Stimulated activated effector memory CD8-positive, alpha-beta T cell treated with anti-CD3 and anti-CD28 coated beads, Interleukin-12 subunit alpha, Interleukin-12 subunit beta, amount 100 ng/mL, for 72 hours (primary cell): Measurements from ENCODE around the gene ATP5ME.

ENCODE experiments used
- ATAC-seq: fragments of 150-1000 bp; cut with Tn5 transposase; 2 replicates; pipeline ENCODE4 v1.10.0; 2021
- DNase-seq, 2 donors: peaks; one replicate each; pipeline ENCODE4 v3.0.0; 2021 to 2022; ENCODE audit warnings: low spot score in 2 of 2
- H3K27ac Mint-ChIP-seq: one replicate; pipeline ENCODE4 v1.8.0; 2022; ENCODE audit warnings: mild to moderate bottlenecking, mixed read lengths
- H3K36me3 Mint-ChIP-seq: one replicate; pipeline ENCODE4 v1.8.0; 2022; ENCODE audit warnings: mild to moderate bottlenecking, mixed read lengths
- H3K4me1 Mint-ChIP-seq: one replicate; pipeline ENCODE4 v1.8.0; 2022; ENCODE audit warnings: mixed read lengths
- H3K4me3 Mint-ChIP-seq: one replicate; pipeline ENCODE4 v1.8.0; 2022; ENCODE audit warnings: mild to moderate bottlenecking, mixed read lengths
- H3K9me3 Mint-ChIP-seq: one replicate; pipeline ENCODE4 v1.8.0; 2022; ENCODE audit warnings: mixed read lengths

The ATP5ME gene

GRCh38 chr4:658681-659667 lies 15.1 kb downstream of the ATP5ME start:
- Mint-ChIP-seq H3K27ac (no peak overlapping the region), H3K9me3 (no peaks in the 10 kb centered on the region), H3K4me3 (no peak overlapping the region), H3K4me1 (peaks cover 8% of the 10 kb centered on the region), H3K36me3 (no peaks in the 10 kb centered on the region)
- ATAC-seq, result no peak
- DNase-seq, result no peak

DNA sequence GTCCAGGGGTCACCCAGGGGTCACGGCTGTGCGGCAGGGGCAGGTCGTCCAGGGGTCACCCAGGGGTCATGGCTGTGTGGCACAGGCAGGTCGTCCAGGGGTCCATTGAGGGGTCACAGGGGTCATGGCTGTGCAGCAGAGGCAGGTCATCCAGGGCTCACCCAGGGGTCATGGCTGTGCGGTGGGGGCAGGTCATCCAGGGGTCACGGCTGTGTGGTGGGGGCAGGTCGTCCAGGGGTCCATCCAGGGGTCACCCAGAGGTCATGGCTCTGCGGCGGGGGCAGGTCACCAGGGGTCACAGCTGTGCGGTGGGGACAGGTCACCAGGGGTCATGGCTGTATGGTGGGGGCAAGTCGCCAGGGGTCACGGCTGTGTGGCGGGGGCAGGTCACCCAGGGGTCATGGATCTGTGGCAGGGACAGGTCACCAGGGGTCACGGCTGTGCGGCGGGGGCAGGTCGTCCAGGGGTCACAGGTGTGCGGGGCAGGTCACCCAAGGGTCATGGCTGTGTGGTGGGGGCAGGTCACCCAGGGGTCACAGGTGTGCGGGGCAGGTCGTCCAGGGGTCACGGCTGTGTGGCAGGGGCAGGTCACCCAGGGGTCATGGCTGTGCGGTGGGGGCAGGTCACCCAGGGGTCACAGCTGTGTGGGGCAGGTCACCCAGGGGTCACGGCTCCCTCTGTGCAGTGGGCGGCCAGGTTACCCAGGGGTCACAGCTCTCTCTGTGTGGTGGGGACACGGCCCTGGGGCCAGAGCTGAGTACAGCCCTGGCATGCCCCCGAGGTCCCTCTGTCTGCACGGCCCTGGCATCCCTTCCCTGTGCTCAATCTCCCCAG lies 16.0 kb downstream of the ATP5ME start:
- peaks cover 8% of the 10 kb centered on the region for H3K4me1 Mint-ChIP-seq
- H3K36me3 Mint-ChIP-seq, result no peaks in the 10 kb centered on the region
- DNase-seq (no peak), ATAC-seq (no peak)
- no peaks in the 10 kb centered on the region for H3K9me3 Mint-ChIP-seq
- H3K27ac Mint-ChIP-seq, result no peak overlapping the region
- H3K4me3 Mint-ChIP-seq, result no peak overlapping the region

DNA sequence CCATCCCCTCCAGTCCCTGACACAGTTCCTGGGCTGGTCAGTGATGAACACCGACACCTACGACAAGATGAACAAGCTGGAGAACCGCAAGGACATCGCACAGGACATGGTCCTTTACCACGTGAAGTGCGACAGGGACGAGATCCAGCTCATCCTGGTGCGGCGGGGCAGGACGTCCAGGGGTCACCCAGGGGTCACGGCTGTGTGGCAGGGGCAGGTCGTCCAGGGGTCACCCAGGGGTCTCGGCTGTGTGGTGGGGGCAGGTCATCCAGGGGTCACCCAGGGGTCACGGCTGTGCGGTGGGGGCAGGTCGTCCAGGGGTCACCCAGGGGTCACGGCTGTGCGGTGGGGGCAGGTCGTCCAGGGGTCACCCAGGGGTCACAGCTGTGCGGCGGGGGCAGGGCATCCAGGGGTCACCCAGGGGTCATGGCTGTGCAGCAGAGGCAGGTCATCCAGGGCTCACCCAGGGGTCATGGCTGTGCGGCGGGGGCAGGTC lies 16.7 kb downstream of the ATP5ME start:
- Mint-ChIP-seq H3K36me3 (no peaks in the 10 kb centered on the region), H3K4me1 (peaks cover 8% of the 10 kb centered on the region), H3K4me3 (no peak overlapping the region), H3K9me3 (no peaks in the 10 kb centered on the region), H3K27ac (no peak overlapping the region)
- ATAC-seq, result no peak
- no peak for DNase-seq

DNA sequence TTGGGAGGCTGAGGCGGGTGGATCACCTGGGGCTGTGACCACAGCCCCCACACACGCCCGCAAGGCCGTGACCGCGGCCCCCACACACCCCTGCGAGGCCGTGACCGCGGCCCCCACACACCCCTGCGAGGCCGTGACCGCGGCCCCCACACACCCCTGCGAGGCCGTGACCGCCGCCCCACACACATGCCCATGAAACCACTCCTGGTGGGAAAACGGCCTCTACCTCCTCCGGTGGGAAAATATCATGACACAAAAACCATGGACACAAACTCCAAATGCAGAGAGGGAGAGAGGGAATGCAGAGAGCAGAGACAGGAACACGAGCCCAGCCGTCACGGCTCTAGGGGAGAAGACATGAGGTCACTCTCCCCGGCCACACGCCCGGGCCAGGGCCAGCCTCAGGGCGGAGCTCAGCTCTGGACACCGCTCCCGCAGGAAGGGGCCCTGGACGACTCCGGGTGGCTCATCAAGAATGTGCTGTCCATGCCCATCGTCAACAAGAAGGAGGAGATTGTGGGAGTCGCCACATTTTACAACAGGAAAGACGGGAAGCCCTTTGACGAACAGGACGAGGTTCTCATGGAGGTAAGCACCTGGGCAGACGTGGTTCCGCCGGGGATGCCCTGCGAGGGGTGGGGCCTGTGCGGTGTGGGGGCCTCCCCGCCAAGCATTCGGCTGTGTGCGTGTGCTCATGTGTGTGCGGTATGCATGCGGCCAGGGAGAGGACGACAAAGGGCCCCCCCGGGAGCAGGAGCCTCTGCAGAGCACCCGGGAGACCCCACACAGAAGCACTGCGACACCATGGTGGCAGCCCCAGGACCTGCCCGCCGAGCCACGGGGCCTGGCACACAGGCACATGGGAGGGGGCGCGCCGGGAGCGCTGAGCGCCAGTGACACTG lies 17.4 kb downstream of the ATP5ME start:
- no peak for DNase-seq
- Mint-ChIP-seq H3K4me1 (peaks cover 8% of the 10 kb centered on the region), H3K36me3 (no peaks in the 10 kb centered on the region)

DNA sequence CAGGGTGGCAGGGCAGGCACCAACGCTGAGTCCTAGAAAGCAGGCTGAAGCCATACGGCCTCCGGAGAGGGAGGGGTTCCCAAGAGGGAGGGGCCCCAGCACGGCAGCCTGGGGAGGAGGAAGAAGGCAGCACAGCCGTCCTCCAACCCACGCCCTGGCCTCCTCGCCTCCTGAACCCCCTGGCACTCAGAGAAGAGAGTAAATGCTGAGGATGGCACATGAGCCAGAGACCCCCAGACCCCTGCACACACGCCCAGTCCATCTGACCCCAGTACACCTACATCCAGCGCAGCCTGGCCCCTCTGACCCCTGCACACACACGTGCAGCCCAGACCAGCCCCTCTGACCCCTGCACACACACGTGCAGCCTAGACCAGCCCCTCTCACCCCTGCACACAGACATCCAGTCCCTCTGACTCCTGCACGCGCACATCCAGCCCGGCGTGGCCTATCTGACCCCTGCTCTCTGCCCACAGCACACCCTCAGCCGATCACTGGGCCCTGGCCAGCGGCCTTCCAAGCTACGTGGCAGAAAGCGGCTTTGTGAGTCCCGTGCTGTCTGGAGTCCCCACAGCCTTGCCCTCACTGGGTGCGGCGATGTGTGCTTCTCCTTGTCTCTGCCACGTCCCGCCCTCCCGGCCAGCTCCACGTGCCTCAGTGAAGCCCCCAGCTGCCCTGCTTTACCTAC lies 18.5 kb downstream of the ATP5ME start:
- H3K36me3 Mint-ChIP-seq, result no peaks in the 10 kb centered on the region
- no peak overlapping the region for H3K4me3 Mint-ChIP-seq
- no peak for ATAC-seq
- peaks cover 8% of the 10 kb centered on the region for H3K4me1 Mint-ChIP-seq
- no peak overlapping the region for H3K27ac Mint-ChIP-seq
- H3K9me3 Mint-ChIP-seq, result no peaks in the 10 kb centered on the region
- no peak for DNase-seq

More for the DNA sequence above, 17.4 kb downstream of the ATP5ME start:
- H3K27ac Mint-ChIP-seq, result no peak overlapping the region
- H3K4me3 Mint-ChIP-seq, result no peak overlapping the region
- no peaks in the 10 kb centered on the region for H3K9me3 Mint-ChIP-seq
- ATAC-seq, result no peak

DNA sequence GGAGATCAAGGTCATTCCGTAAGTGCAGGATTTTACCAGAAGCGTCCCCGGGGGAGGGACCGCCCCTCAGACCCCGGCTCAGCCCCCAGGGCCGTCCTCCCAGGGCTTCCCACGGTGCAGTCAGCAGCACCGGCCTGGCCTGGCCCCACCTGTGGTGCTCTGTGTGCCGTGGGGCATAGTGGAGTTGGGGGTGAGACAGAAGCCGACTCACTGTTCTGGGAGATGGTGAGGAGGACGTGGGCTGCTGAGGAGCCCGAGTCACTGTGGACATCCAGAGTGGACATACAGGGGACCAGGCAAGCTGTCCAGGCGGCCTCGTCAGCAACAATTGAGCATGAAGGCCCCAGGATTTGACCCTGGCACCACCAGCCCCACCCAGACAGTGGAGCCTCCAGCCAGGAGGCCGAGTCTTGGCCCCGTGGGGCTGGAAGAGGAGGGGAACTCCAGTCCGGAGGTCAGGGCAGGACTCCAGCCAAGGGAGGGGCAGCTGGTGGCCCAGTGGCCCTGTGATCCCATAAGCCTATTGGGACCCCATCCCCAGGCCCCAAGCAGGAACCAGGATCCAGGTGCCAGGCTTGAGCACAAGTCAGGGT lies 19.1 kb downstream of the ATP5ME start:
- H3K4me1 Mint-ChIP-seq, result peaks cover 8% of the 10 kb centered on the region
- no peak overlapping the region for H3K27ac Mint-ChIP-seq
- H3K4me3 Mint-ChIP-seq, result no peak overlapping the region
- H3K9me3 Mint-ChIP-seq, result no peaks in the 10 kb centered on the region
- ATAC-seq, result no peak
- DNase-seq, result no peak
- H3K36me3 Mint-ChIP-seq, result no peaks in the 10 kb centered on the region

- DNase-seq (no peak), ATAC-seq (no peak)
- no peak overlapping the region for H3K27ac Mint-ChIP-seq
- H3K36me3 Mint-ChIP-seq, result no peaks in the 10 kb centered on the region
- H3K4me1 Mint-ChIP-seq, result peaks cover 5% of the 10 kb centered on the region
- H3K9me3 Mint-ChIP-seq, result no peaks in the 10 kb centered on the region
- no peak overlapping the region for H3K4me3 Mint-ChIP-seq
These were observed 19.6 kb downstream of the ATP5ME start for GRCh38 chr4:654503-654845.

- DNase-seq, result no peak
- Mint-ChIP-seq H3K27ac (no peak overlapping the region), H3K36me3 (no peaks in the 10 kb centered on the region), H3K9me3 (no peaks in the 10 kb centered on the region), H3K4me1 (peaks cover under 1% of the 10 kb centered on the region), H3K4me3 (no peak overlapping the region)
- no peak for ATAC-seq
These were observed 20.1 kb downstream of the ATP5ME start for GRCh38 chr4:653831-654502.

GRCh38 chr4:653080-653821 lies 20.8 kb downstream of the ATP5ME start:
- Mint-ChIP-seq H3K4me3 (no peak overlapping the region), H3K27ac (no peak overlapping the region), H3K9me3 (no peaks in the 10 kb centered on the region), H3K4me1 (no peaks in the 10 kb centered on the region), H3K36me3 (no peaks in the 10 kb centered on the region)
- ATAC-seq (no peak), DNase-seq (no peak)

GRCh38 chr4:651884-652642 lies 22.0 kb downstream of the ATP5ME start:
- Mint-ChIP-seq H3K9me3 (no peaks in the 10 kb centered on the region), H3K4me3 (no peak overlapping the region), H3K36me3 (no peaks in the 10 kb centered on the region), H3K4me1 (no peaks in the 10 kb centered on the region), H3K27ac (no peak overlapping the region)
- no peak for ATAC-seq
- no peak for DNase-seq

DNA sequence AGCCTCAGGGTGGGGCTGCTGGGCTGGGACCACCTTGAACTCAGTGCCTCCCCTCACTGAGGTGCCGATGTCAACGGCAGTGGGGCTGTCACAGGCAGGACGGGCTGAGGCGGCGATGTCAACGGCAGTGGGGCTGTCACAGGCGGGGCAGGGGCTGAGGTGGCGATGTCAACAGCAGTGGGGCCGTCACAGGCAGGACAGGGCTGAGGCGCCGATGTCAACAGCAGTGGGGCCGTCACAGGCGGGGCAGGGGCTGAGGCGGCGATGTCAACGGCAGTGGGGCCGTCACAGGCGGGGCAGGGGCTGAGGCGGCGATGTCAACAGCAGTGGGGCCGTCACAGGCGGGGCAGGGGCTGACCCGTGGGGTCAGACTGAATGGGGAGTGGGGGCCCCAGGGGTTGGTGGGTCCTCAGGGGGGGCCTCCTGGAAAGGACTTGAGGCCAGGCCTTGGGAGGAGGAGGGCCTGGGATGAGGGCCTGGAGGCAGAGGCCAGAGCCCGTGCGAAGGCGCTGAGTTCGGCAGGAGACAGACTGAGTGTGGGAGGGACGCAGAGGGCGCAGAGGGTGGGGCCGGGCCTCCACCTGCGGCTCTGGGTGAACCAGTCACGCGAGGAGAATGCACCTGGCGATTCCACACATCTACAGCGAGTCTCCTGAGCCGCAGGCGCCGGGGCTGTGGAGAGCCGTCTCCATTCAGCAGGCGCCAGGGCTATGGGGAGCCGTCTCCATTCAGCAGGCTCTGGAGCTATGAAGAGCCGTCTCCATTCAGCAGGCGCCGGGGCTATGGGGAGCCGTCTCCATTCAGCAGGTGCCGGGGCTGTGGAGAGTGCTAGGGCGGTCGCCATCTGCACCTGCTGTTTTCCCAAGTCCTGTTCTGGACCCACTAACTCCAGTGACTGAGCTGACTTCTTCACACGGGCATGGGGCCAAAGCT lies 22.9 kb downstream of the ATP5ME start:
- DNase-seq (no peak), ATAC-seq (no peak)
- Mint-ChIP-seq H3K36me3 (no peaks in the 10 kb centered on the region), H3K4me1 (no peaks in the 10 kb centered on the region), H3K27ac (no peak overlapping the region), H3K4me3 (no peak overlapping the region), H3K9me3 (no peaks in the 10 kb centered on the region)

DNA sequence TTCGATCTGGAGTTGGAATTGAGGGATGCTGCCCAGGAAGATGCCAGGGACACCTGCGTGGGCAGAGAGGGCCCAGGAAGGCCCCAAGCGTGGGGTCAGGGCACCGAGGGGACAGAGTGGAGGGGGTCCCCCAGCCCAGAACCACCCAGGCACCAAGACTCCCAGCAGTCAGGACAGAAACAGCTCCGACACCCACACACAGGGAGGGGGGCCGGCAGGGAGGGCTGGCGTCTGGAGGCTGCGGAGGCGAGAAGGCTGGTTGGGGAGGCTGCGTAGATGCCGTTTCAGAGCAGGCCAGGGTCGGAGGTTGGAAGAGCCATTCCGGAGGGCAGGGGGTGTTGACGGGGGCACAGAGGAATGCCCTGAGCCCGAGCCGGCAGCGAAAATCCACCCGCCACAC lies 23.6 kb downstream of the ATP5ME start:
- H3K27ac Mint-ChIP-seq, result no peak overlapping the region
- DNase-seq (no peak), ATAC-seq (no peak)
- H3K9me3 Mint-ChIP-seq, result no peaks in the 10 kb centered on the region
- H3K4me3 Mint-ChIP-seq, result no peak overlapping the region
- H3K36me3 Mint-ChIP-seq, result no peaks in the 10 kb centered on the region
- H3K4me1 Mint-ChIP-seq, result no peaks in the 10 kb centered on the region
